Amniotic epithelial cell (primary cell): ENCODE data around the gene DYNC1LI1.
A peak's percentile ranks its signal among the peaks of the same experiment; 100 is the strongest.
"Not testable (repeated sequence)": the region's sequence is repeated elsewhere in the genome, so short reads cannot be mapped to it uniquely, and the experiment has no call there.

Experiments used
- DNase-seq: peaks from one replicate; pipeline ENCODE4 v3.0.0-alpha.2; 2010; ENCODE audit warnings: low read depth

The DYNC1LI1 gene

GRCh38 chr3:32531010-32531647, 39.5 kb downstream of the DYNC1LI1 start:
- no peak for DNase-seq

GRCh38 chr3:32525720-32526119, 44.9 kb downstream of the DYNC1LI1 start:
- DNase-seq, result no peak

GRCh38 chr3:32522682-32523081, 48.0 kb downstream of the DYNC1LI1 start:
- DNase-seq, result peak; percentile 80

- not testable (repeated sequence) for DNase-seq
Observed at GRCh38 chr3:32518921-32519320, 51.7 kb downstream of the DYNC1LI1 start.

GRCh38 chr3:32516751-32517150, 53.9 kb downstream of the DYNC1LI1 start:
- not testable (repeated sequence) for DNase-seq

- no peak for DNase-seq
Observed at GRCh38 chr3:32511005-32511404, 59.7 kb downstream of the DYNC1LI1 start.

- DNase-seq, result peak; percentile 63
Observed at GRCh38 chr3:32510075-32510724, 60.5 kb downstream of the DYNC1LI1 start.

- no peak for DNase-seq
Observed at GRCh38 chr3:32508711-32509110, 61.9 kb downstream of the DYNC1LI1 start.

- DNase-seq, result no peak
Observed at GRCh38 chr3:32506466-32506865, 64.2 kb downstream of the DYNC1LI1 start.

GRCh38 chr3:32502946-32503286, 67.7 kb downstream of the DYNC1LI1 start:
- DNase-seq, result no peak

GRCh38 chr3:32502118-32502945, 68.3 kb downstream of the DYNC1LI1 start, which contains the start of gene CMTM6:
TSS of gene CMTM6 (minus strand) at chr3:32502852. CDS start at chr3:32502745, 107 bp downstream.
- DNase-seq, result peak; percentile 78

- DNase-seq, result no peak
Observed at GRCh38 chr3:32501783-32502117, 68.9 kb downstream of the DYNC1LI1 start.

- DNase-seq, result no peak
Observed at GRCh38 chr3:32500880-32501782, 69.5 kb downstream of the DYNC1LI1 start.

- no peak for DNase-seq
Observed at GRCh38 chr3:32500231-32500630, 70.4 kb downstream of the DYNC1LI1 start.

GRCh38 chr3:32499585-32499984, 71.1 kb downstream of the DYNC1LI1 start:
- DNase-seq, result no peak

- no peak for DNase-seq
Observed at GRCh38 chr3:32498992-32499391, 71.7 kb downstream of the DYNC1LI1 start.

GRCh38 chr3:32498252-32498651, 72.4 kb downstream of the DYNC1LI1 start:
- no peak for DNase-seq

GRCh38 chr3:32495609-32496008, 75.0 kb downstream of the DYNC1LI1 start:
- DNase-seq, result no peak

- no peak for DNase-seq
Observed at GRCh38 chr3:32495085-32495484, 75.6 kb downstream of the DYNC1LI1 start.

- peak; percentile 91 for DNase-seq
Observed at GRCh38 chr3:32493437-32494414, 76.9 kb downstream of the DYNC1LI1 start.
